ENCODE data around the gene SMYD3. TPM values are rescaled to one million over a fixed set of nuclear protein-coding genes. Genes with fewer than 3 reads are reported as not detected.
"Not testable (repeated sequence)": the region's sequence is repeated elsewhere in the genome, so short reads cannot be mapped to it uniquely, and the experiment has no call there.

Gene SMYD3
- polyA plus RNA-seq, 3 donors: 4.8 to 12.4 (median 7.1) TPM

DNA sequence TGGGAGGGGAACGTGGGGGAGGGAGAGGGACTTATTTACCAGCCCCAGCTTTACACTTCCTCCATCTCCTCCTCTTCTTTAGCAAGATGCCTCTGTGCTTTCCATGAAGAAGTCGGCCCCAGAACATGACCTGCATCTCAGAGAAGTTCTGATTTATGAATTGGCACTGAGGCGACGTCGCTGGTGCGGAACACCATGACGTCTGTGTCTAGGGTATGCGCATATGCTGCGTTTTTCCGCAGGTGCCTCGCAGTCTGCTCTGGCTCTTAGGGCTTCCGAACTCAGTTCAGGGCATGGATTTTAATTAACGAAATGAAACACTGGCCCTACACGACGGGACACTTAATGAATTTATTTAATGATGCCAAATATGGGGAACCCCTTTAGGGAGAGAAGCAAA is 510.3 kb downstream of the SMYD3 start:
- 91 to 94% (median 94%) methylated on average over 15 of the region's 15 CpGs for WGBS, 3 donors
- no peak overlapping the region for H3K27ac ChIP-seq (ENCODE audit: low read depth, low read length)

- 91 to 100% (median 97%) methylated on average over 1 of the region's 1 CpG for WGBS, 3 donors
- no peak overlapping the region for H3K27ac ChIP-seq (ENCODE audit: low read depth, low read length)
These were observed 511.6 kb downstream of the SMYD3 start for GRCh38 chr1:245995474-245995873.

DNA sequence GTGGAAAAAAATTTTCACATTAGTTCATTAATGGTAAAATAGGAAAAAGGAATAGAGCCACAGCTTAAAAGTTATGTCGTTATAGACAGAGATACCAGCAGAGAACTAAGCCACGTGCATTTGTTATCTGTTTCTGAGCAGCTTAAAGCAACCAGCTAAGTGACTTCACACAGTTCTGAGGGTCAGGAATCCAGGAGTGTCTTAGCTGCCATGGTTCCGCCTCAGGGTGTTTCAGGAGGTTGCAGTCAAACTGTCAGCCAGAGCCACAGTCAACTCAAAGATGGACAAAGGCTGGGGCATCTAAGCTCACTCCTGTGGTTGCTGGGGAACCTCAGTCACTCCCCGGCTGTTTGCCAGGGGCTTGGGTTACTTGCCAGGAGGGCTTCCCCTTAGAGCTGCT is 515.8 kb downstream of the SMYD3 start:
- 79 to 91% (median 88%) methylated on average over 4 of the region's 4 CpGs for WGBS, 3 donors
- H3K27ac ChIP-seq (ENCODE audit: low read depth, low read length): no peak overlapping the region

- H3K27ac ChIP-seq (ENCODE audit: low read depth, low read length): no peak overlapping the region
- 60 to 70% (median 65%) methylated on average over 6 of the region's 6 CpGs for WGBS, 3 donors
These were observed 516.6 kb downstream of the SMYD3 start for GRCh38 chr1:245990315-245991022.

- WGBS, 3 donors: 91 to 94% (median 92%) methylated on average over 9 of the region's 9 CpGs
- H3K27ac ChIP-seq (ENCODE audit: low read depth, low read length): no peak overlapping the region
These were observed 518.5 kb downstream of the SMYD3 start for GRCh38 chr1:245988393-245989078.

DNA sequence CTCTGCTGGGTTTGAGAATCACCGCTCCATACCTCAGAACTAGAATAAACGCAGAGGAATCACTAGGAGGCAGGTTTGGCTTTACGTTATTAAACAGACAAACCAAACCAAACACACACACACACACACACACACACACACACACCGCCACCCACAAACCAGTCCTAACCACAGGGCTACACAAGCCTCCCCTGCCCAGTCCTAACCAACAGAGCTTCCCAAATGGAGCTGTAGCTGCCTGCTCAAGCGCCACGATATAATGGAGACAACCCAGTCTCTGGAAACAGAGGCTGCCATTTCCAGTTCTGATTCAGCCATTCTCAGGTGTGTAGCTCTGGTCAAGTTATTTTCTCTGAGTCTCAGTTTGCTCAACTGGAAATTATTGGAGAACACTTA is 519.1 kb downstream of the SMYD3 start:
- H3K27ac ChIP-seq (ENCODE audit: low read depth, low read length): no peak overlapping the region
- WGBS, 3 donors: 96 to 99% (median 97%) methylated on average over 6 of the region's 6 CpGs

DNA sequence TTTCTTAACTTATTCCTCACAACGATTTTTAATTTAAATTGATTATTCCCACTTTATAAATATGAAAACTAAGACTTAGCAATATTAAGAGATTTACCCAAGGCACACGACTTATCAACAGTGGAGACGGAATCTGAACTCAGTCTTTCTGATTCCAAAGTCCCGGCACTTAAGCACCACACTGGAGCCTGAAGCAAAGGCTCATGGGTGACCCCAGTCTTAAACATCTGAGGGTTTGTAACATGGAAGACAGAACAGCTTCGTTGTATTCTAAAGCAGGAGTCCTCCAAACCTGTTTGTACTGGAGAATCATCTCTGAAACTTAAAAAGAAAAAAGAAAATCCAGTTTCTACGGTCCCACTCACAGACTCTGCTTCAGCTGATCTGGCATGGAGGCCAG is 519.5 kb downstream of the SMYD3 start:
- no peak overlapping the region for H3K27ac ChIP-seq (ENCODE audit: low read depth, low read length)
- WGBS, 3 donors: 85 to 96% (median 91%) methylated on average over 6 of the region's 6 CpGs

GRCh38 chr1:245987219-245987545 is 519.9 kb downstream of the SMYD3 start:
- WGBS, 3 donors: 46 to 71% (median 69%) methylated on average over 2 of the region's 2 CpGs
- H3K27ac ChIP-seq (ENCODE audit: low read depth, low read length): no peak overlapping the region

DNA sequence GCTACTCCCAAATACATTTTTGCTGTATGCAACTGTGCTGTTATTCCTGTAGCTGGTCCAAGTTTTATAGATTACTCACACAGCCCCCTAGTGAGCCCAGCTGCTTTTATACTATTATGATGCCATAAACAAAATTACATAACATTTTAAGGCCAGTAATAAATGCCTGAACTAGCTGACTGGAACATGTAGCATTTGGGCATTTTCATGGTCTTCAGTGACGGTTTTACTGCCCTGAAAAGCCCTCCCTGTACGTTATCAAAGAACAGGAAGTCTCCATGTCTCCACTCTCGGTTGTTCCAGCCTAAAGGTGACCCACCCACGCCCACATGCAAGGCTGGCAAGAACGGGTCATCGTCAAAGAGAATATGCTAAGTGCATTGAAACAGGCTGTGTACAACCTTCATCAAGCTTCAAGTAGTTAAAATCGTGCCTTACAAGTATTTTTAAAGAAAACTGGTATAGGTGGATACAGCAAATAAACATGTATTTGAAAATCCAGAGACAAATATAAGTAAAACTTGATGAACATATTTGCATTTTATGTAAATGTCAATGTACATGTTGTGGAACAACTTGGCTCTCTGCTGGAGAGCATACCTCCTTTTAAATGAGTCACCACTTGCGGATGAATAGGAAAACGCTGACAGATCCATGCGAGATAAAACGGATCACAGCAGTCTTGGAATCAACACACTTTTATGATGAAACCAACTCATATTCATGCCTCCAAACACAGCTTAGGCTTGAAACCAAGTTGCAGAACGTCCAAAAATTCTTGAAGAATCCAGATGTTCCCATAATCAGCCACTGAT is 520.5 kb downstream of the SMYD3 start:
- 55 to 66% (median 62%) methylated on average over 12 of the region's 12 CpGs for WGBS, 3 donors
- H3K27ac ChIP-seq (ENCODE audit: low read depth, low read length): no peak overlapping the region

DNA sequence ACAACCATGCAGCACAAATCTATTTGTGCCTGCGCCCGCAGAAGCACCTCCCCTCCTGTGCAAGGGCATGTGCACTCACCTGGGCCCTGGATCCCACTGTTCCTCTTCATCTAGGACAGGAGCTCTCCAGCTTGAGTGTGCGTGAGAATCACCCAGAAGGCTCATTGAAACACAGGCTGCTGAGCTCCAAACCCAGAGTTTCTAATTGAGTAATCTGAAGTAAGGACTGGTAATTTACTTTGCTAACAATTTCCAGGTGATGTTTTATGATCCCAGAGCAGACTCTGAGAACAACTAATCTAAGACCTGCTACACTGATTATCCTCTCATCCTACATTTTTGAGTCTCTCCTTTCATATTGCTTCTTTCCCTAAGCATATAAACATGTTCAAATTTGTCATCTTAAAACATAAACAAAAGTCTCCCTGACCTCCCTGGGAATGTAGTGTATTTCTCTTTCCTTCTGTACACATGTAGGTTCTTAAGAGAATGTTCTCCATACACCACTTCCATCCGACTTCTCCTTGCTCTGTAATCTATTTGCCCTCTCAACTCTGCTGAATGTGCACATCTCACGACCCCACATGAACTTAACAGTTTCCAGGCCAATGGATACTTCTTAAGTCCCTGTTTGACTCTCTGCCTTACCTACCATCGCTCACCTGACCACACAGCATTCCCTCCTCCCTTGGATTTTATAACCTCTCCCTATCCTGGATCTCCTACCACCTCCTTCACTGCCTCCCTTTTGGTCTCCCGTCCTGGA is 522.5 kb downstream of the SMYD3 start:
- WGBS, 3 donors: 93 to 95% (median 94%) methylated on average over 7 of the region's 7 CpGs
- H3K27ac ChIP-seq (ENCODE audit: low read depth, low read length): no peak overlapping the region

GRCh38 chr1:245983294-245983967 is 523.6 kb downstream of the SMYD3 start:
- no peak overlapping the region for H3K27ac ChIP-seq (ENCODE audit: low read depth, low read length)
- WGBS, 3 donors: 86 to 89% (median 89%) methylated on average over 7 of the region's 7 CpGs

DNA sequence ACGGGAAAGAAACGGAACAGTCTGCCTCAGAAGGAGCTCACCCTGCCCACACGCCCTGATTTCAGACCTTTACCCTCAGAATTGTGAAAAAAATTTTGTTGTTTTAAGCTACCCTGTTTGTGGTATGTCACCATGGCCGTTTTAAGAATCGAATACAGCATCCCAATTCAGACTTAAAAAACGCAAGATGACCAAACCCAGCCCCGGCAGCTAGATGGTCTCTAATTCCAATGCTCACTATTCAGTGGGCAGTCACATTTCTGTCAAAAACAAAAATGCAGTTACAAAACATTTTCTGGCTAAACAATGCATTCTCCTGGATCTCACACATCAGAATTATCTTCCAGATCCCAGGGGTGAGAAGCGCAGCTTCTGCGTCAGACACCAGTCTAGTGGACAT is 527.5 kb downstream of the SMYD3 start:
- no peak overlapping the region for H3K27ac ChIP-seq (ENCODE audit: low read depth, low read length)
- 96 to 97% (median 96%) methylated on average over 9 of the region's 9 CpGs for WGBS, 3 donors

DNA sequence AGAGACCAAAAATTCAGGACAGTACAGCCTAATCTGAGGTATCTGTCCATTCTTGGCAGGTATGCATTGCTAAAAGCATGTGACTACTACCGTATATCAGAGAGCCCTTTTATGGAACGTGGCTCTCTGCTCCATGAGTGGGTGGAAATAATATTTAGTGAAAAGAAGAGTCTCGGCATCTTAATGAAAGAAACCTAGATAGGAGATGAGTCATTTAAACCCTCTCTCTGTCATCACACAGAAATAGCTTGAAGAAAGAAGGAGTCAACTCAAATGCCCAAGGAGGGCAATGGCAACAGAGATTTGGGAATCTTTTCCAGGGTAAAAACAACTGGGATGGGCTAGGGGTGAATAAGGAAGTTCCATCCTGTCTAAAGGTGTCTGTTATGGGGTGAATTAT is 528.2 kb downstream of the SMYD3 start:
- WGBS, 3 donors: 82 to 95% (median 84%) methylated on average over 3 of the region's 3 CpGs
- H3K27ac ChIP-seq (ENCODE audit: low read depth, low read length): no peak overlapping the region

GRCh38 chr1:245972476-245972875 is 534.6 kb downstream of the SMYD3 start:
- H3K27ac ChIP-seq (ENCODE audit: low read depth, low read length): no peak overlapping the region
- WGBS, 3 donors: 93 to 94% (median 94%) methylated on average over 5 of the region's 5 CpGs

- no peak overlapping the region for H3K27ac ChIP-seq (ENCODE audit: low read depth, low read length)
- 95 to 100% (median 97%) methylated on average over 2 of the region's 2 CpGs for WGBS, 3 donors
These were observed 535.4 kb downstream of the SMYD3 start for GRCh38 chr1:245971711-245972085.

GRCh38 chr1:245971076-245971710 is 535.9 kb downstream of the SMYD3 start:
- 89 to 97% (median 96%) methylated on average over 10 of the region's 10 CpGs for WGBS, 3 donors
- not testable (repeated sequence) for H3K27ac ChIP-seq (ENCODE audit: low read depth, low read length)

- H3K27ac ChIP-seq (ENCODE audit: low read depth, low read length): no peak overlapping the region
These were observed 537.8 kb downstream of the SMYD3 start for GRCh38 chr1:245969283-245969682.

DNA sequence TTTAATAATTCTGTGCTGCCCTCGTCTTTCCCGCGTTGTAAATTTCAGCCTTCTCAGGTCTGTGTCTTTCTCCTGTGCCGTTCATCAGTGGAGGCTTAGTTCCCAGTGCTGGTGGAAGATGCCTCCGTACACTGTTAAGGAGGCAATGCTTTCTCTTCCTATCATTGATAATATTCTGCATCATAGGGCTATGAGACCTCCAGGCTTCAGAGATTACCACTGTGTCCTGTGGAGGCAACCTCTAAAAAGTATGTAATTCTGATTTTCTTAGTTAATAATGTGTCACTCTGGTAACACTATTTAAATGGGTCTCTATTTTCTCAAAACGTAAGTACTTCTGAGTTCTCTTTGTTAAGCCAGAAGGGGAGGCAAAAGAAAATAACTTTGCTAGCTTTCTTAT is 538.3 kb downstream of the SMYD3 start:
- 94 to 97% (median 95%) methylated on average over 6 of the region's 6 CpGs for WGBS, 3 donors
- no peak overlapping the region for H3K27ac ChIP-seq (ENCODE audit: low read depth, low read length)

More at GRCh38 chr1:245969283-245969682, 537.8 kb downstream of the SMYD3 start:
- WGBS, 3 donors: 62 to 84% (median 82%) methylated on average over 3 of the region's 3 CpGs

Measured in adipose tissue (tissue), 3 donors.